Astrocyte of the spinal cord (primary cell): ENCODE results near the gene NCOA3.
"Not testable (repeated sequence)": the region's sequence is repeated elsewhere in the genome, so short reads cannot be mapped to it uniquely, and the experiment has no call there.

Experiments used
- DNase-seq: peaks from one replicate; pipeline ENCODE4 v3.0.0; 2011; ENCODE audit warnings: low read depth, low spot score
- H3K4me3 ChIP-seq: 2 replicates; pipeline ENCODE4 v1.5.1; 2011; ENCODE audit warnings: low read depth, mild to moderate bottlenecking, low read length, moderate library complexity
- in situ Hi-C: cut with HindIII; loops from 2 replicates; pipeline ENCODE4 v1.10.0; 2017; ENCODE audit warnings: low sequenced_read_pairs
- TF ChIP-seq, protein P1 (sequence below): IDR thresholded peaks from 2 replicates; pipeline ENCODE4 v1.5.1; 2012; ENCODE audit warnings: low read depth, mild to moderate bottlenecking, low read length, inconsistent platforms

NCOA3 gene

DNA sequence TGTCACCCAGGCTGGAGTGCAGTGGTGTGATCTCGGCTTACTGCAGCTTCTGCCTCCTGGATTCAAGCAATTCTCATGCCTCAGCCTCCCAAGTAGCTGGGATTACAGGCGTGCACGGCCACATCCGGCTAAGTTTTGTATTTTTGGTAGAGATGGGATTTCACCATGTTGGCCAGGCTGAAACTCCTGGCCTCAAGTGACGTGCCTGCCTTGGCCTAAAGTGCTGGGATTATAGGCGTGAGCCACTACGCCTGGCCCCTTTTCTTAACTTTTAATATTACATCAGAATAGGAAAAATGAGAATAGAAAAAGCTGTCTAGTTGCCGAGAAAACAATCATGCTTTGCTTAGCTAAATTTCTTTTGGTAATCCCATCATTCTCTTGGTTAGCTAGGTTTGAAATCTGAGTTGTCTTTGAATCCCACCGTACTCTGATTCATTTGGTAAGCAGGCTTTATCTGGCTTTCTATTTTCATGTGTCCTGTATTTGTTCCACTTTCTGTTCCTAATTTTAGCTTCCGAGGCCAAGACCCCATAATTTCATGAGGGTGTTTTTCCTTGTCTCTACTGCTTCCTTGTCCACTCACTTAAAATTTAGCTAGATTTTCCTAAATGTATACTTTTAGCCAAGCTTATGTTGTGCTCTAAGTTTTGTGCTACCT, 83.5 kb downstream of the NCOA3 start:
- no peak overlapping the region for H3K4me3 ChIP-seq
- DNase-seq: no peak
- in situ Hi-C loops: no loop called here
- TF ChIP-seq, protein P1, sequence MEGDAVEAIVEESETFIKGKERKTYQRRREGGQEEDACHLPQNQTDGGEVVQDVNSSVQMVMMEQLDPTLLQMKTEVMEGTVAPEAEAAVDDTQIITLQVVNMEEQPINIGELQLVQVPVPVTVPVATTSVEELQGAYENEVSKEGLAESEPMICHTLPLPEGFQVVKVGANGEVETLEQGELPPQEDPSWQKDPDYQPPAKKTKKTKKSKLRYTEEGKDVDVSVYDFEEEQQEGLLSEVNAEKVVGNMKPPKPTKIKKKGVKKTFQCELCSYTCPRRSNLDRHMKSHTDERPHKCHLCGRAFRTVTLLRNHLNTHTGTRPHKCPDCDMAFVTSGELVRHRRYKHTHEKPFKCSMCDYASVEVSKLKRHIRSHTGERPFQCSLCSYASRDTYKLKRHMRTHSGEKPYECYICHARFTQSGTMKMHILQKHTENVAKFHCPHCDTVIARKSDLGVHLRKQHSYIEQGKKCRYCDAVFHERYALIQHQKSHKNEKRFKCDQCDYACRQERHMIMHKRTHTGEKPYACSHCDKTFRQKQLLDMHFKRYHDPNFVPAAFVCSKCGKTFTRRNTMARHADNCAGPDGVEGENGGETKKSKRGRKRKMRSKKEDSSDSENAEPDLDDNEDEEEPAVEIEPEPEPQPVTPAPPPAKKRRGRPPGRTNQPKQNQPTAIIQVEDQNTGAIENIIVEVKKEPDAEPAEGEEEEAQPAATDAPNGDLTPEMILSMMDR: no peak

DNA sequence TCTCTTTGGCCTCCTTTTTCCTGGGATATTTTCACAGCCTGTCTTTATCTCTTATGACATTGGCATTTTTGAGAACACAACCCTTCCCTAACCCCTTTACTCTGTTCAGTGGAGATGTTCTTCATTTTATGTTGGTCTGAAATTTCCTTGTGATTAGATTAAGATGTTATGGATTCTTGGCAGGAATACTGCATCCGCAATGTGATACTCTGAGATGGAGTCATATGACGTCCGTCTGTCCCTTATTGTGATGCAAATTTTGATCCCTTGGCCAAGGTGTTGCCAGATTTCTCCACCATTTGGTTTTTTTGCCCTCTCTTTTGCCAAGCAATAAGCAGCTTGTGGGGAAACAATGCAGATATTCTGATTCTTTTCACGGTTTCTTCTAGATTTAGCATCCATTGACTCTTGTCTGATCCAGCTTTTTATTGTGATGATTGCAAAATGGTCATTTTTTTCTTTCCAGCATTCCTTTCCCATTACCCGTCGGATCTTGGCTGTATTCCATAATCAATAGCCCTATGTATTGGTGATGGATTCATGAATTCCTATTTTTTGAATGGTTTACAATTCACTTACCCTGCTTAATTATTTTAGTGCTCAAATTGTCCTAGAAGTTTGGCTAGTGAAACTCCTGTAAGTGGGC, 85.1 kb downstream of the NCOA3 start:
- TF ChIP-seq, protein P1: no peak
- in situ Hi-C loops: no loop called here
- no peak overlapping the region for H3K4me3 ChIP-seq
- peak; percentile 37 for DNase-seq

DNA sequence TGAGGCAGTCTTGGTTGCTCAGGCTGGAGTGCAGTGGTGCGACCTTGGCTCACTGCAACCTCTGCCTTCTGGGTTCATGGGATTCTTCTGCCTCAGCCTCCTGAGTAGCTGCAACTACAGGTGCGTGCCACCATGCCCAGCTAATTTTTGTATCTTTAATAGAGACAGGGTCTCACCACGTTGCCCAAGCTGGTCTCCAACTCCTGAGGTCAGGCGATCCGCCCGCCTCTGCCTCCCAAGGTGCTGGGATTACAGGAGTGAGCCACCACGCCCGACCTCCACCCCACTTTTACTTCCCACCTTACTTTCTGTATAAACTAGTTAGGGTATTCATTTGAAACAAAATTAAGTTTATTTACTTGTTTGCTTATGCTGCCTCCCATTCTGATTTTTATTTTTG, 86.5 kb downstream of the NCOA3 start:
- no peak overlapping the region for H3K4me3 ChIP-seq
- in situ Hi-C loops: no loop called here
- DNase-seq: no peak
- TF ChIP-seq, protein P1: no peak

DNA sequence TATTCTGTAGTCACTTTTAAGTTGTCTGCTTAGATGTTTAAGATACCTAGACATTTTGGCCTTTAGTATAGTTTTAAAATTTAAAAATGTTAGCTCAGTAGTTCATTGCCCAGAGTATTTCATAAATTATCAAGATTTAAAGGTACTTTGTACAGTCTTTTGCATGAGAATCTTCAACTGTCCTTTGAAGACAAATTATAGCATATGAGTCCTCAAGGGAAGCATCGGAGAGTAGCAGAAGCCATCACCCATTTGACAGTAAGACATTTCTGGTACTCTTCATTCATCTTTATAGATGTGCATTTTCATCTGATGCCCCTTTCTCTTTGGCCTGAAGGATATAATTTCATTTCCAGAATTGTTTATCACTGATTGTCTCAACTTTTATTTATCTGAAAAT, 89.5 kb downstream of the NCOA3 start:
- TF ChIP-seq, protein P1: no peak
- no peak for DNase-seq
- in situ Hi-C loops: no loop called here
- no peak overlapping the region for H3K4me3 ChIP-seq

DNA sequence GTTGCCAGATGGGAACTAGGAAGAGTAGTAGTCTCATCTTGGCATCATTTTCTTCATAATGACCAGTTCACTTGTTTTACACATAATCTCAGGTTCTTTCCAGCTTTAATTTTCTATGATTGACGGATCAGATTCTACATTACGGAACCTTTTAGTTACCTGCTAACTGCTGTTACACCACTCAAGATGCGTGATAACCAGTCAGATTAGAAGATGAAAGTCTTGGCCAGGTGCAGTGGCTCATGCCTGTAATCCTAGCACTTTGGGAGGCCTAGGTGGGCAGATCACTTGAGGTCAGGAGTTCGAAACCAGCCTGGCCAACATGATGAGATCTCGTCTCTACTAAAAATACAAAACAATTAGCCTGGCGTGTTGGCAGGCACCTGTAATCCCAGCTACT, 92.5 kb downstream of the NCOA3 start:
- DNase-seq: no peak
- H3K4me3 ChIP-seq: no peak overlapping the region
- in situ Hi-C loops: no loop called here
- TF ChIP-seq, protein P1: no peak

DNA sequence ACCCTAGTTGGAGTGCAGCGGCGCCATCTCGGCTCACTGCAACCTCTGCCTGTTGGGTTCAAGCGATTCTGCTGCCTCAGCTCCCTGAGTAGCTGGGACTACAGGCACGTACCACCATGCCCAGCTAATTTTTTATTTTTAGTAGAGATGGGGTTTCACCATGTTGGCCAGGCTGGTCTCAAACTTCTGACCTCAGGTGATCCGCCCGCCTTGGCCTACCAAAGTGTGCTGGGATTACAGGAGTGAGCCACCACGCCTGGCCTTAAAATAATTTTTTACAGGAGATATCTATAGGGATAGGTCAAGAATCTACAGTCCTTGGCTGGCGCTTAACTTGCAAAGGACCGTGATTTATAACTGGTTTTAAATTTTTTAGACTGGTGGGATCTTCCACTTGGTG, 93.5 kb downstream of the NCOA3 start:
- H3K4me3 ChIP-seq, in situ Hi-C loops, DNase-seq: not testable (repeated sequence)

DNA sequence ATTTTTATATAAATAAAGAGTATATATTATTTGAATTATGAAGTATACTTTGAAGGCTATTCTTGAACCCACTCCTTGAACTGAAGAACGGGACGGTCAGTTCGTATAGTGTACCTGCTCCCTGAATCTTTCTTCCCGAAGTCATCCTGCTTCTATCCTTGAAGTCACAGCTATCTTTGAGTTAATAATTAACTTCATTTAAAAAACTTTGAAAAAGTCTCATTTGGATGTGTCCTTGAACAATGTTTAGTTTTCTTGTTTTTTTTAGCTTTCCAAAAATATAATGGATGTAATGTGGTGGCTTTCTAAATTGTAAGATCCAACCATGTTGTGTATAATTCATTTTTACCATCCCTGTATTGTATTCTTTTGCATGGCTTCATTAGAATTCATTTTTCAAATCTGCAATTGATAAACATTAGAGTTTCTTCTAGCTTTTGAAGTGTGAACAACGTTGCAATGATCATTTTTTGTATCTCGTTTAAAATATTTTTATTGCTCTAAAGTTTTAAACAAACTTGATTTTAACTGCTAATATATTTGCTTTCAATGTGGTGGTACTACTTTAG, 94.4 kb downstream of the NCOA3 start:
- in situ Hi-C loops: no loop called here
- TF ChIP-seq, protein P1: no peak
- H3K4me3 ChIP-seq: no peak overlapping the region
- DNase-seq: no peak
